Right forelimb (tissue), 1 donor: ENCODE data around the gene BID.

Experiments
- DNase-seq: peaks from one replicate; pipeline ENCODE4 v3.0.0-alpha.2; 2018

BID gene

GRCh38 chr22:17782621-17783020 lies 8.4 kb upstream of the BID start:
- DNase-seq: no peak

GRCh38 chr22:17782158-17782557 lies 7.9 kb upstream of the BID start:
- DNase-seq: no peak

GRCh38 chr22:17781319-17782031 lies 7.2 kb upstream of the BID start:
- no peak for DNase-seq

- no peak for DNase-seq
Measured at GRCh38 chr22:17780741-17781318, 6.6 kb upstream of the BID start.

- no peak for DNase-seq
Measured at GRCh38 chr22:17780116-17780740, 6.0 kb upstream of the BID start.

- DNase-seq: no peak
Measured at GRCh38 chr22:17779286-17780115, 5.2 kb upstream of the BID start.

GRCh38 chr22:17778412-17778976 lies 4.2 kb upstream of the BID start:
- no peak for DNase-seq

GRCh38 chr22:17777717-17778044 lies 3.4 kb upstream of the BID start:
- DNase-seq: no peak

- DNase-seq: no peak
Measured at GRCh38 chr22:17777005-17777716, 2.9 kb upstream of the BID start.

GRCh38 chr22:17775781-17776465 lies 1.7 kb upstream of the BID start:
- no peak for DNase-seq

- DNase-seq: no peak
Measured at GRCh38 chr22:17774926-17775685, 837 bp upstream of the BID start.

- DNase-seq: peak; percentile 67
Measured at GRCh38 chr22:17773606-17774205, 563 bp downstream of the BID start.

- no peak for DNase-seq
Measured at GRCh38 chr22:17772958-17773605, 1.2 kb downstream of the BID start.

GRCh38 chr22:17772249-17772957 lies 1.9 kb downstream of the BID start:
- no peak for DNase-seq

GRCh38 chr22:17770180-17771077 lies 3.8 kb downstream of the BID start:
- no peak for DNase-seq

GRCh38 chr22:17769716-17770082 lies 4.6 kb downstream of the BID start:
- no peak for DNase-seq

- no peak for DNase-seq
Measured at GRCh38 chr22:17769013-17769715, 5.1 kb downstream of the BID start.
